ENCODE data around the gene SPACA4.
"Not testable (repeated sequence)": the region's sequence is repeated elsewhere in the genome, so short reads cannot be mapped to it uniquely, and the experiment has no call there.

The SPACA4 gene, protein sequence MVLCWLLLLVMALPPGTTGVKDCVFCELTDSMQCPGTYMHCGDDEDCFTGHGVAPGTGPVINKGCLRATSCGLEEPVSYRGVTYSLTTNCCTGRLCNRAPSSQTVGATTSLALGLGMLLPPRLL

DNA sequence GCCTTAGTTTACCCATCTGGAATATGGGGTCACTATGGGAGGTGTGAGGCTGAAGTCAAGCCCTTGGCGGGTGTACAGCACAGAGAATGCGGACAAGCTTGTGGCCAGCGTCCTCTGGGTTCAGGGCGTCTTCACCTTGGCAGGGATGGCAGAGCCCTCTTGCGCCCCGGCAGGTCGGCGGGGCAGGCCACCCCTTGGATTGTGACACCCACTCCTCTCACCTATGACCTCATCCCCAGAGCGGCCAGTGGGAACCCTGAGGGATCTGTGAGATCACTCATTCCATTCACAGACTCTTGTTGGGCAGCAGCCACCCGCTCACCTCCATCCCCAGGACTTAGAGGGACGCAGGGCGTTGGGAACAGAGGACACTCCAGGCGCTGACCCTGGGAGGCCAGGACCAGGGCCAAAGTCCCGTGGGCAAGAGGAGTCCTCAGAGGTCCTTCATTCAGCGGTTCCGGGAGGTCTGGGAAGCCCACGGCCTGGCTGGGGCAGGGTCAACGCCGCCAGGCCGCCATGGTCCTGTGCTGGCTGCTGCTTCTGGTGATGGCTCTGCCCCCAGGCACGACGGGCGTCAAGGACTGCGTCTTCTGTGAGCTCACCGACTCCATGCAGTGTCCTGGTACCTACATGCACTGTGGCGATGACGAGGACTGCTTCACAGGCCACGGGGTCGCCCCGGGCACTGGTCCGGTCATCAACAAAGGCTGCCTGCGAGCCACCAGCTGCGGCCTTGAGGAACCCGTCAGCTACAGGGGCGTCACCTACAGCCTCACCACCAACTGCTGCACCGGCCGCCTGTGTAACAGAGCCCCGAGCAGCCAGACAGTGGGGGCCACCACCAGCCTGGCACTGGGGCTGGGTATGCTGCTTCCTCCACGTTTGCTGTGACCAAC, at the start of gene SPACA4:
Gene SPACA4 (plus strand): TSS at position 280 of the 896 bp plus-strand sequence. CDS start 237 bp downstream, at position 517.
- DNase-seq (ENCODE audit: low read depth in 1 of 2, low spot score in 1 of 2), result no peak

DNA sequence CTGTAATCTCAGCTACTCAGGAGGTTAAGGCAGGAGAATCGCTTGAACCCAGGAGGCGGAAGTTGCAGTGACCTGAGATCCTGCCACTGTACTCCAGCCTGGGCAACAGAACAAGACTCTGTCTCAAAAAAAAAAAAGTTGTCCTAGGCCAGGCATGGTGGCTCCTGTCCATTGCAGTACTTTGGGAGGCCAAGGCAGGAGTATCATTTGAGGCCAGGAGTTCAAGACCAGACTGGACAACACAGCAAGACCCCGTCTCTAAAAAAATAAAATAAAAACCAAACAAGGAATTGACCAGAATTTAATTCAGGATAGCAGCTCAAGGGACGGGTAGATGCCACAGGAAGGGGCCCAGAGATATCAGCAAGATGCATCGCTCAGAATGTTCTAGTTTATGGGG, 49.7 kb upstream of the SPACA4 start:
- no peak for DNase-seq (ENCODE audit: low read depth in 1 of 2, low spot score in 1 of 2)

DNA sequence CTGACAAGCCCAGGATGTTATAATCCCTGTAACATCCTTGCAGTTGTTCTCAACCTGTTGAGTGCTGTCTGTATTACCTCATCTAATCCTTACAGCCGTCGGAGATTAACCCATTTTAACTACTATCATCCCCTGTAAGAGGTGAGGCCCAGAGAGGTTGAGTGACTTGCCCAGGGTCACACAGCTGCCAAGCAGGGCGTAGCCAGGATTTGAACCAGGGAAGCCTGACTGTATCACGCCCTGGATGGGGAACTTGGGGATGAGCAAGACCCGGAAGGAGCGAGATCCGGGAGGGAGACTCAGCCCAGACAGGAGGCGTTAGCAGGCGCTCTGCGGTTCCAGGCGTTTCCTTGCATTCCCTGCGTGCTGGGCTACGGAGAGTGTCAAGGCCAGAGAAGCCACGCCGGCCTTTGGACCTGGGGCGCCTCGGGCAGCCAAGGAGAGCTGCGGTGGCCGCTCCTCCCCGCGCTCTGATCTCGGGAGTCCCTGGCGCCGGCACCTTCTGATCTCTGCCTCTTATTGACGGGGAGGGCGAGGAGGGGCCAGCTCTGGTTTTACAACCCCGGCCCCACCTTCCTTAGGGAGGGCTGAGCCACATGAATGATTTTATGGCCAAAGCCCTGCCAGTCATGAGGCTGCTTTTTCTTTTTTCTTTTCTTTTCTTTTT, 48.4 kb upstream of the SPACA4 start:
- DNase-seq (ENCODE audit: low read depth in 1 of 2, low spot score in 1 of 2), result no peak

DNA sequence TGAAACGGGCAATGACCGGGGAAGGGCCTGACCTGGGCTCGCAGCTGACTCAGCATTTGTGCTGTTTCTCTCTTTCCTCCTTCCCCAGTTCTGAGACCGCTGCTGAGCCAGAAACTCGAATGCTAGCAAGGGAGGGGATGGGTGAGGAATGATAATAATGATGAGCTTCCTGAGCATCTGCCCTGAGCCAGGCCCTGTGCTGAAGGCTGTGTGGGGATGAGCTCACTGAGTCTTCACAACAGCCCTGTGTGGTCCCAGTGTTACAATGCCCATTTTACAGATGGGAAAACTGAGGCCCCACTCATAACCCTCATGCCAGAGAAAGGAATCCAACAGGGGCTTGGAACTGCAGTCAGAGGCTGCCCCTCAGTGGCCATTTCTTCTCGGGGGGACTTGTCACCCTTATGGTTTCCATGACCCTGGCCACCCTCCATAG, 46.4 kb upstream of the SPACA4 start:
- no peak for DNase-seq (ENCODE audit: low read depth in 1 of 2, low spot score in 1 of 2)

DNA sequence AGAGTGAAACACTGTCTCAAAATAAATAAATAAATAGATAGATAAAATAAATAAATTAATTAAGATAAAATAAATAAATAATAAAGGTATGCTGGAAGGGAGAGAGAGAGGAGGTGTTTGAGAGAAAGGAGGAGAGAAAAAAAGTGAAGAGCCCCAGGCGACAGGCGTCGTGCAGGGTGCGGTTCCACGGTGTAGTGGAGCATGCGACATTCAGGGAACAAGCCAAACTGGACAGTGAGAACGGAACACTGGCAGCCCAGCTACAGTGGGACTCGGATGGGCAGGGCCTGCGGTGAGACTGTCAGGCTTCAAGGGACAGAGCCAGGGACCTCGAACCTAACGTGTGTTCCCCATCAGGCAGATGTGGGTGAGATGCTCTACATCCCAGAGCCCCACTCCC, 45.1 kb upstream of the SPACA4 start:
- DNase-seq (ENCODE audit: low read depth in 1 of 2, low spot score in 1 of 2), result no peak

DNA sequence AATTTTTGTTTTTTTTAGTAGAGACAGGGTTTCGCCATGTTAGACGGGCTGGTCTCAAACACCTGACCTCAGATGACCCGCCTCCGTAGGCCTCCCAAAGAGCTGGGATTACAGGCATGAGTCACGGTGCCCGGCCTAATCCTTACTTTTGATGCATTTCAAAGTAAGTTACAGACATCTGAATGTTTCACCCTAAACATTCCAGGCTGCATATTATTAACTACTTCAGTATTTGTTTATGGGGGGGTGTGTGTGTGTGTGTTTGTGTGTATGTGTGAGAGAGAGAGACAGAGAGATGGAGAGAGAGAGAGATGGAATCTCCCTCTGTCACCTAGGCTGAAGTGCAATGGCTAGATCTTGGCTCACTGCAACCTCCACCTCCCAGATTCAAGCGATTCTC, 41.5 kb upstream of the SPACA4 start:
- no peak for DNase-seq (ENCODE audit: low read depth in 1 of 2, low spot score in 1 of 2)

DNA sequence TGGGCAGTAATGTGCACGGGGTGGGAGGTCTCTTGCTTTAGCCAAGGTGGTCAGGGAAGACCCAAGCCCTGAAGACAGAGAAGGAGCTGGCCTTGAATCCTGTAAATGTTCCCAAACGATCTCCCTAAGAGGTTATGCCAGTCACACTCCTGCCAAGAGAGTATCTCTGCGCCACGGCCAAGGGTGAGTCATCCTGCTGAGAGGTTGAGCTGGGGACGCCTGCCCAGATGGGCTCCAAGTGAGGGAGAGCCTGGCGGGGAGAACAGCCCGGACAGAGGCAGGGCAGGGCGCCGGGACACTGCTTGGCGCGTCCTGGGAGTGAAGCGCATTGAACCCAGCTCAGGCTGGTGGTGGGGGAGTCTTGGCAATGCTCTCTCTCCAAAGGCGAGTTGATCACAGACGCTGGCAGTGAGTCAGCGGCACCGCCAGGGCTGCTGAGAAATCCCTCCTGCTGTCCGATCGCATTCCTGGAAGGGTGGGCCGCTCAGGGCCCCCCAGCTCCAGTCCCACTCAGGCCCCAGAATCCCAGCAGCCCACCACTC, 38.1 kb upstream of the SPACA4 start:
- no peak for DNase-seq (ENCODE audit: low read depth in 1 of 2, low spot score in 1 of 2)

DNA sequence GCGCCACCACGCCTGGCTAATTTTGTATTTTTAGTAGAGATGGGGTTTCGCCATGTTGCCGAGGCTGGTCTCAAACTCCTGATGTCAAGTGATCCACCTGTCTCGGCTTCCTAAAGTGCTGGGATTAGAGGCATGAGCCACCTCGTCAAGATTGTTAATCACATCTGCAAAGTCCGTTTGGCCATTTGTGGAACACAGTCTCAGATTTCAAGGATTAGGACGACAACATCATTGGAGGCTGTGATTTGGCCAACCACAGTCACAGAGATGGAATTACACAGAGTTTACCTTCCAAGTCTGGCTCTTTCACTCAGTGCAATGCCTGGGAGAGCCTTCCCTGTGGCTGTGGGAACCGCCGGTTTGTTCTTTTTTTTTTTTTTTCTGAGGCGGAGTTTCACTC, 36.7 kb upstream of the SPACA4 start:
- no peak for DNase-seq (ENCODE audit: low read depth in 1 of 2, low spot score in 1 of 2)

DNA sequence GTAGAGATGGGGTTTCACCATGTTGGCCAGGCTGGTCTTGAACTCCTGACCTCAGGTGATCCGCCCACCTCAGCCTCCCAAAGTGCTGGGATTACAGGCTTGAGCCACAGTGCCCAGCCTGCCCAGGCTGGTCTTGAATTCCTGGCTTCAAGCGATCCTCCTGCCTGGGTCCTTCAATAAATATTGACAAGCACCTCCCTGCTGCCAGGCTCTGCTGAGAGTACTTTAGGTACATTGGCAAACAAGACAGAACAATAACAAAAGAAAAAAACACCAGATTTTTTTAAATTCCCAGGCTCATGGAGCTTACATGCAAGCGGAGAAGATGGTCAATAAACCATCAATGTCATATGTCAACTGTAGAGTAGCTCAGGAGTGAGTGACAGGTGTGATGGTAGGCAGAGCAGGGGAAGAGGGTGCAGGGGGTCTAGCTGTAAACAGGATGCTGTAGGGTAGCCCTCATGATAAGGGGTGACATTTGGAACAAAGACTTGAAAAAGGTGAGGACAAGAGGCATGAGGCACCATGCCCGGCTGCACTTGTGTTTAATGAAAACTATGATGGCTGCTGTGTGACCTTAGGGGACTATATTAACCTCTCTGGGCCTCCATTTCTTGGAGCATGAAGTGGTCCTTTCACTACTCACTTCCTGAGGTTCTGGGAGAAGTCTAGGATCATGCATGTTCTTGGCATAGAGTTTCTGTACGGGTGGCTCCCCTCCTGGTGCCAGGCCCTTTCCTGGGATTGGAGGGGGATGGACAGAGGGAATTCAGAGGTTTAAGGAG, 35.0 kb upstream of the SPACA4 start:
- DNase-seq (ENCODE audit: low read depth in 1 of 2, low spot score in 1 of 2), result no peak

DNA sequence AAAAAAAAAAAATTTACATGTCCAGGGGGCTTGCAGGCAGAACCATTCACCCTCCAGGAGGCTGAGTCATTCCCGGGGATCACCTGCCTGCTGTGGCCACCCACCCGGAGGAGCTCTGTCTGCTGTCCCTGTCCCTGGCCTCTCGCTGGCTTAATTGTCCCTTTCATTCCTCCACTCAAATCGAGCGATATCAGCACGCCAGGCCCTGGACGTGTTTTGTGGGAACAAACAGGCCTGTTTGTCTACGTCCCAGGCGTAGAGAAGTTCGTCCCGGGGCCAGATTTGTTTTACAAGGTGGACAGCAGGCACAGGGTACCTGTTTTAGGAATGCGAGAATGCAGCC, 33.4 kb upstream of the SPACA4 start:
- no peak for DNase-seq (ENCODE audit: low read depth in 1 of 2, low spot score in 1 of 2)

DNA sequence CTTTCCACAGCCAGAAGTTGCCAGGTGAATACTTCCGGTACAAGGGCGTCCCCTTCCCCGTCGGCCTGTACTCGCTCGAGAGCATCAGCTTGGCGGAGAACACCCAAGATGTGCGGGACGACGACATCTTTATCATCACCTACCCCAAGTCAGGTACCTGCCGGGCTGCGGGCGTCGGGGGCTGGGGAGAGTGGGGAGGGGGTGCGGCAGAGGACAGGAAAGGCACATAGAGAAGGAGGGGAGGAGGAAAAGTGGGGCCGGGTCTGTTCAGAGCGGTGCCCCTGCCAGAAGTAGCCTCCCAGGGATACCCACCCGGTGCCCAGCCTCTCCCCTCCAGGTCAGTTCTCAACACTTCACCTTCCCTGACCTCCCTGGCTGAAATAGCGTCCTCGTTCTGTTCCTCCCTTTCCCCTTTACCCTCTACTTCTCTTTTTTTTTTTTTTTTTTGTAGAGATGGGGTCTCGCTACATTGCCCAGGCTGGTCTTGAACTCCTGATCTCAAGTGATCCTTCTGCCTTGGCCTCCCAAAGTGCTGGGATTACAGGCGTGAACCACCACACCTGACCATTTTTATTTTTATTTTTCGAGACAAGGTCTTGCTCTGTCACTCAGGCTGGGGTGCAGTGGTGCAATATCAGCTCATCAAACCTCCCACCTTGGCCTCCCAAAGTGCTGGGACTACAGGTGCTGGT, 30.5 kb upstream of the SPACA4 start:
- no peak for DNase-seq (ENCODE audit: low read depth in 1 of 2, low spot score in 1 of 2)

DNA sequence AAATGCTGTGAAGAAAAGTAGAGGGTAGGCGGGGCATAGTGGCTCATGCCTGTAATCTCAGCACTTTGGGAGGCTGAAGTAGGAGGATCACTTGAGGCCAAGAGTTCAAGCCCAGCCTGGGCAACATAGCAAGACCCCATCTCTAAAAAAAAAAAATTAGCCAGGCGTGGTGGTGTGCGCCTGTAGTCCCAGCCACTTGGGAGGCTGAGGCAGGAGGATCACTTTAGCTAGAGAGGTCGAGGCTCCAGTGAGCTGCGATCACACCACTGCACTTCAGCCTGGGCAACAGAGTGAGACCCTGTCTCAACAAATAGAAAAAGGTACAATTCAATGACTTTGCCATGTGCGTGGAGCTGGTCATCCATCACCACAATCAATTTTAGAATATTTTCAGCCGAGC, 28.6 kb upstream of the SPACA4 start:
- DNase-seq (ENCODE audit: low read depth in 1 of 2, low spot score in 1 of 2), result not testable (repeated sequence)

DNA sequence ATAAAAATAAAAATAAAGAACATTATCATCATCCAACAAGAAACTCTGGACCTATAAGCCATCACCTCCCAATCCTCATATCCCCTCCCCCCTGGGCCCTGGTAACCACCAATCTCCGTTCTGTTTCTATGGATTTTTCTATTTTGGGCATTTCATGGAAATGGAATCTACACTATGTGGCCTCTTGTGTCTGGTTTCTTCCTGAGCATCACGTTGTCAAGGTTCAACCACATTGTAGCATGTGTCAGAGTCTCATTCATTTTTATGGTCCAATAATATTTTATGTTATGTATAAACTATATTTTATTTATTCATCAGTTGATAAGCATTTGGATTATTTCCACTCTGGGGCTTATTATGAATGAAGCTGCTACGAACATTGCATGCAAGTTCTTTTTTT, 27.7 kb upstream of the SPACA4 start:
- DNase-seq (ENCODE audit: low read depth in 1 of 2, low spot score in 1 of 2), result no peak

DNA sequence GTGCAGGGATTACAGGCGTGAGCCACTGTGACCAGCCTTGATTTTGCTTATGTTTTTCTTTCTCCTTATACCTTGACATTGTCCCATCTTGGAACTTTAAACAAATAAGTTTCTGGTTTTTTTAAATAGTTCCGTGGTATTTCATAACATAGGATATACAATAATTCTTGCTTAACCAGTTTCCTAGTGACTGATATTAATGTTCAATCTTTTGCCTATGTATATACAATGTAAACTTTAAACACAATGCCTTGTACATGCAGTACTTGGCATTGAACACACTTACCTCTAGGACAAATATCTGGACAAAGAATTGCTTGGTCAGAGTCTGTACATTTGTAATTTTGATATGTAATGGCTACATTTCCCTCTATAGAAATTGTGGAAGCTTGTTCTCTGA, 24.4 kb upstream of the SPACA4 start:
- no peak for DNase-seq (ENCODE audit: low read depth in 1 of 2, low spot score in 1 of 2)

DNA sequence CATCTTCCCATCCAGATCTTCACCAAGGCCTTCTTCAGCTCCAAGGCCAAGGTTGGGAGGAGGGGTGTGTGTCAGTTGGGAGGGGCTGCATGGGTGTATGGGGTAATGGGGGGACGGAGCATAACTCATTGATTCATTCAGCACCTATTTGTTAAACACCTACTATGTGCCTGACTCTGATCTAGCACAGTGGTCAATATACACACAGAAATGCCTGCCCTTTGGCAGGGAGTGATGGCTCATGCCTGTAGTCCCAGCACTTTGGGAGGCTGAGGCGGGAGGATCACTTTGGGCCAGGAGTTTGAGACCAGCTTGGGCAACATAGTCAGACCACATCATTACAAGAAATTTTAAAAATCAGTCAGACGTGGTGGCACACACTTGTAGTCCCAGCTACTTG, 19.2 kb upstream of the SPACA4 start:
- no peak for DNase-seq (ENCODE audit: low read depth in 1 of 2, low spot score in 1 of 2)

DNA sequence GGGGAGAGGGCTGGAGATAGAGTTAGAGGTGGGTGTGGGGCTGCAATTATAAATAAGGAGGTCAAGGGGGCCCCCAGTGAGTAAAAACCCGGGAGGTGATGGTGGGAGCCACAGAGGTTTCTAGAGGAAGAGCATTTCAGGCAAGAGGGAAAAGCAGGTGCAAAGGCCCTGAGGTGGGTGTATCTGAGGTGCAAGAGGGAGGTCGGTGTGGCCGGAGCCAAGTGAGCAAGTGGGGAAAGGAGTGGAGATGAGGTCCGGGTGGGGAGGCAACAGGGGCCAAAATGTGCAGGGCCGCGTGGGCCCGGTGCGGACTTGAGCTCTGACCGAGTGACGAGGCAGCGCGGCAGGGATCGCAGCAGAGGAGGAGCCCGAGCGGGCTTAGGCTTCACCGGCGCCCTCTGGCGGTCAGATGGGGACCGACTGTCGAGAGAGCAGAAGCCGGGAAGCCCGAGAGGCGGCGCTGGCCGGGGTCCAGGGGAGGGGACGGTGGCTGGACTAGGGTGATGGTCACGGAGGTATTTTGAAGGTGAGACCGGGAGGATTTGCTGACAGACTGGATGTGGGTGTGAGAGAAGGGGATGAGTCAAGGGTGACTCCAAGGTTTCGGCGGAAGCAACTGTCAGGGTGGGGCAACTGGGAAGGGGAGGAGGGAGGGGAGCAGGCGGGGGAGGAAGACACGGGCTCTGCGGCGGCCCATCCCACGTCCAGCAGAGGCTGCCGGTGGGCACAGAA, 17.7 kb upstream of the SPACA4 start:
- DNase-seq (ENCODE audit: low read depth in 1 of 2, low spot score in 1 of 2), result peak; percentile 75 to 78

DNA sequence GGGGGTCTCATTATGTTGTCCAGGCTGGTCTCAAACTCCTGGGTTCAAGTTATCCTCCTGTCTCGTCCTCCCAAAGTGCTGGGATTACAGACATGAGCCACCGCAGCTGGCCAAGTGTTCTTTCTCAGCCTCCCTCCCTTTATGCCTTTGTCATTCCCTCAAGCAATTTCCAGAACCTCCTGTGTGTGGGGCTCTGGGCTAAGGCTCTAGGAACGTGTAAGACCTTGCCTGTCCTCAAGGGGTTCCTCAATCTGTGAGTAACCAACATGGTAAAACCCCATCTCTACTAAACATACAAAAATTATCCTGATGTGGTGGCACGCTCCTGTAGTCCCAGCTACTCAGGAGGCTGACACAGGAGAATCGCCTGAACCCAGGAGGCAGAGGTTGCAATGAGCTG, 15.5 kb upstream of the SPACA4 start:
- no peak for DNase-seq (ENCODE audit: low read depth in 1 of 2, low spot score in 1 of 2)

DNA sequence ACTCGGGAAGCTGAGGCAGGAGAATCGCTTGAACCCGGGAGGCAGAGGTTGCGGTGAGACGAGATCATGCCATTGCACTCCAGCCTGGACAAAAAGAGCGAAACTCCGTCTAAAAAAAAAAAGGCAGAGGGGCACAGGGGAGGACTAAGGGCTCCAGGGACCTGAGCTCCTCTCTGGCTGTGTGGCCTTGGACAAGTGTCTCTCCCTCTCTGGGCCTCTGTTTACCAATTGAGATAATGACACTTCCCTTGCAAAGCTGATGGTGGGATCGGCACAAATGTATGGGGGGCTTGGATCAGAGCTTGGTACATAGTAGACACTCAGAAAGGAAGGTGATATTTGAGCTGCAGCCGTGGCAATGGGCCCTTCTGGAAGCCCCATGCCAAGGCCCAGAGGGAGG, 11.4 kb upstream of the SPACA4 start:
- DNase-seq (ENCODE audit: low read depth in 1 of 2, low spot score in 1 of 2), result no peak

DNA sequence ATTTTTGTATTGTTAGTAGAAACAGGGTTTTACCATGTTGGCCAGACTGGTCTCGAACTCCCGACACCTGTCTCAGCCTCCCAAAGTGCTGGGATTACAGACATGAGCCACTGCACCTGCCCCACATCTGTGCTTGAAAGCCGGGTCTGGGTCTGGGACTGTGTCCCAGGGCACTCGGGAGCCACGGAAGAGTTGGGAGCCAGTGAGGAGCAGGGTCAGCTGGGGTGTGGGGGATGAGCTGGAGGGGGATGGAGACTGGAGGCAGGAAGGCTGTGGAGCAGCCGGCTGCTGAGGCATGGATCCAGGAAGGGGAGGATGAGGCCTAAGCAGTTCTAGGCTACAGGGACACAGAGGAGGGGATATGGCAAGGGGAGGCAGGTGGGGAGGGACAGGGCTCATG, 10.7 kb upstream of the SPACA4 start:
- DNase-seq (ENCODE audit: low read depth in 1 of 2, low spot score in 1 of 2), result no peak

DNA sequence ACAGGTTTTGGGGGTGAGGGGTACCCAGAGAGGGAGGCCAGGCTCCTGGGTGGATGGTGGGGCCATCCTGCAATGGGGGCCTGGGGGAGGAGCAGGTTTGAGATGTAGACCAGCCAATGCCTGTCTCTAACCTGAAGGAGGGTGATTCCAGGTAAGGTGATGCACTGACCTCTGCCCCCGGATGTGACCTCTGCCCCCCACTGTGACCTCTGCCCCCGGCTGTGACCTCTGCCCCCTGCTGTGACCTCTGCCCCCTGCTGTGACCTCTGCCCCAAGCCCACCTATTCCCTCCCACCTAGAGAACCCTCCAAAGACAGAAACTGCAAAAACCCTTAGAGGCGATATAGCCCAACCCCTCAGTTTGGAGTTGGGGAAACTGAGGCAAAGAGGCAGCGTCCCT, 10.3 kb upstream of the SPACA4 start:
- no peak for DNase-seq (ENCODE audit: low read depth in 1 of 2, low spot score in 1 of 2)
